ENCODE data around the gene BLCAP. TPM values are rescaled to one million over a fixed set of nuclear protein-coding genes. Genes with fewer than 3 reads are reported as not detected.
"Not testable (repeated sequence)": the region's sequence is repeated elsewhere in the genome, so short reads cannot be mapped to it uniquely, and the experiment has no call there.

Gene BLCAP
- 100 to 1,000 TPM; 283 to 491 (median 416) TPM for polyA plus RNA-seq (ENCODE audit: insufficient read length in 10 of 10)
- long read RNA-seq, donor 1, full-length matches to known transcripts, result 208 of 694 reads
- long read RNA-seq, donor 1, partial matches to known transcripts, result 38 of 694 reads
- long read RNA-seq, donor 1, other reads (novel, unspliced or antisense), result 448 of 694 reads
- long read RNA-seq, donor 2, full-length matches to known transcripts, result 184 of 882 reads
- long read RNA-seq, donor 2, partial matches to known transcripts, result 240 of 882 reads
- long read RNA-seq, donor 2, other reads (novel, unspliced or antisense), result 458 of 882 reads
- long read RNA-seq, donor 3, result 0 reads
- long read RNA-seq, donor 4, transcript BLCAP-215 (2 exons, 2,017 nt), result major isoform, 70 of 143 reads
- long read RNA-seq, donor 4, transcript BLCAP-212 (2 exons, 572 nt), result minor isoform, 7 of 143 reads
- long read RNA-seq, donor 4, transcript BLCAP-202 (2 exons, 633 nt), result minor isoform, 66 of 143 reads
- long read RNA-seq, donor 4, partial matches to known transcripts, result 0 of 143 reads
- long read RNA-seq, donor 4, other reads (novel, unspliced or antisense), result 0 of 143 reads
- long read RNA-seq, donor 5, full-length matches to known transcripts, result 204 of 955 reads
- long read RNA-seq, donor 5, partial matches to known transcripts, result 87 of 955 reads
- long read RNA-seq, donor 5, other reads (novel, unspliced or antisense), result 664 of 955 reads
- long read RNA-seq, donor 6, full-length matches to known transcripts, result 174 of 218 reads
- long read RNA-seq, donor 6, partial matches to known transcripts, result 29 of 218 reads
- long read RNA-seq, donor 6, other reads (novel, unspliced or antisense), result 15 of 218 reads
- long read RNA-seq, donor 7, full-length matches to known transcripts, result 162 of 642 reads
- long read RNA-seq, donor 7, partial matches to known transcripts, result 345 of 642 reads
- long read RNA-seq, donor 7, other reads (novel, unspliced or antisense), result 135 of 642 reads
- long read RNA-seq, donor 8, full-length matches to known transcripts, result 84 of 99 reads
- long read RNA-seq, donor 8, partial matches to known transcripts, result 10 of 99 reads
- long read RNA-seq, donor 8, other reads (novel, unspliced or antisense), result 5 of 99 reads
- long read RNA-seq, donor 9, transcript BLCAP-202 (2 exons, 633 nt), result minor isoform, 11 of 25 reads
- long read RNA-seq, donor 9, transcript BLCAP-215 (2 exons, 2,017 nt), result major isoform, 13 of 25 reads
- long read RNA-seq, donor 9, partial matches to known transcripts, result 0 of 25 reads
- long read RNA-seq, donor 9, other reads (novel, unspliced or antisense), result 0 of 25 reads

DNA sequence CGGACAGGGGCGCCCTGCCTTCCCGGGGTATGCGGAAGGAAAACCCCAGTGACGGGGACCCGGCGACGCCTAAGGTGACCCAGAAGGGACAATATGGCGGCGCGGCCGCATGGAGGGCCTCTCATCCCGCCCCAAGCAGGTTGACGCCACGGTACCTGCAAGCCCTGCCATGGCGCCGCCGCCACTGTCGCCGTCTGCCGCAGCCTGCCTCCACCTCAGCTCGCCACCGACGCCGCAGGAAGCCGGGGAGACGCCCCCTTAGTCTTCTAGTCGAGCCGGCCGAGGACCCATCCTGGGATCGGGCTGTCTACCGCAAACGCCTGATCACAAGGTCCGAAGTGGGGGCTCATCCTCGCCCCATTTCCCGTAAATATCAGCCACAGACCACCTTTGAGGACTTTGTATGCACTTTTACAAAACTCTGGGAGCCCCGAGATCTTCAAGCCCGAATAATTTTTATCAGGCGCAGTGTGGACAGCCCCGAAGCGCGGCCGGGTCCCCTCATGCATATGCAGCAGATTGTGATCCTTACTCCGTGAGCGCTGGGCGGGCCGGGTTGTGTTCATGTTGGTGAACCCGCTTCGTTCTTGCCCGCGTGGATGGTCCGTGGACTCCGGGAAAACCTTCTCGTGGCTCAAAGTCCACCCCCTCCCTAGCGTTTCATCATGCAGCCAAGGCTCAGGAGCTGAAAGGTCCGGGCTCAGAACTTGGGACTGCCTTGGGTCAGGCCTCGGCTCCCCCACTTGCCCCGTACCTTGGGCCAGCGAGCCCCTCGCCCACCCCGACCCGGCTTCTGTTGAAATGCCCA lies at the start of gene BLCAP:
BLCAP (minus strand) TSS at position 239 of the 808 bp plus-strand sequence. CDS start 8,702 bp downstream, outside the sequence.
- peak; percentile 88 to 97 (median 92) for DNase-seq

- DNase-seq, result not testable (repeated sequence)
Measured at GRCh38 chr20:37577436-37577835, 49.8 kb upstream of the BLCAP start.

- no peak for DNase-seq
Measured at GRCh38 chr20:37576911-37577310, 49.2 kb upstream of the BLCAP start.

GRCh38 chr20:37575884-37576283 lies 48.2 kb upstream of the BLCAP start:
- DNase-seq, result no peak

DNA sequence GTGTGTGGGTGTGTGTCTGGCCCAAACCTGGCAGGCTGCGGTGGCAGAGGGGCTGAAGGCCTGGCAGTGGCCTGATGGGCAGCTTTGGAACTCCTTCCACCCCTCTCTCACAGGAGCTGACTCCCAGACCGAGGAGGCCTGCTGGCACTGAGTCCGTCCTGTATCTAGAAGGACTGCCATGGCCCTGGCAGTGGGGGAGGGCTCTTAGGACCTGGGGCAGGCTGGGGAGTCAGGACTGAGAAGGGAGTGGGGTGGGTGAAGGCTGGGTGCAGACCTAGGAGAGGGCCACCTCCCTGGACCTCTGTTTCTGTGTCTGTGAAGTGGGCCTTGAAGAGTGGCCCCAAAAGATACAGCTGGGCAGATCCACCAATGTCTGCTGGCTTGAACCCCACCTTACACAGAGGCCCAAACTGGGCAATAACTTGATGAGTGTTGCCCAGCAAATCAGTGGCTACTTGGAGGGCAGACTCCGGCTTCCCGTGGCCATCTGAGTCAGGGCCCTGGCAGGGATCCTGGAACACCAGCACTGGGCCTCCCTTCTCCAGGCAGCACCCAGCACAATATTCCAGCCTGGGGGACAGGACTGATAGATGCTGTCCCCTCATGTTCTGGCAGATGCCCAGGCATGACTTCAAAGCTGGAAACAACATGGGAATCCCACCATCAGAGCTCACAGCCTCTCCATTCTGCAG lies 46.7 kb upstream of the BLCAP start:
- no peak for DNase-seq

- no peak for DNase-seq
Measured at GRCh38 chr20:37573626-37574198, 46.0 kb upstream of the BLCAP start.

DNA sequence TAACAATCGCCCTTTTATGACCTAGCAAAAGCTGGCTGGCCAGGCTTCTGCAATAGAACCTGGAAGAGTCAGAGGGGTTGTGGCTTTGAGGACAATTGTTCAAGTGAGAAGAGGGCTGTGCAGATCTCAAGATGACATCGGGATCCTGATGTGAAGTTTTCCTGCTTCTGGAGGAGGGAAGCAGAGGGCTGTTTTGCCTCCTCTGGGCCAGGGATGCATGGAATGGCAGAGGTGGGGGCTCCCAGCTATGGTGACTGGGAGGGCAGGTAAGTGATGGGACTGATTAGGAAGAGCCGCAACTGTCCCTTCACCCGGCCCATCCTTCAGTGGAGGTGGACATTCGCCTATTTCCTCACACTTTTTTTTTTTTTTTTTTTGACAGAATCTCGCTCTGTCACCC lies 43.4 kb upstream of the BLCAP start:
- DNase-seq, result no peak

GRCh38 chr20:37570419-37570818 lies 42.7 kb upstream of the BLCAP start:
- no peak for DNase-seq

DNA sequence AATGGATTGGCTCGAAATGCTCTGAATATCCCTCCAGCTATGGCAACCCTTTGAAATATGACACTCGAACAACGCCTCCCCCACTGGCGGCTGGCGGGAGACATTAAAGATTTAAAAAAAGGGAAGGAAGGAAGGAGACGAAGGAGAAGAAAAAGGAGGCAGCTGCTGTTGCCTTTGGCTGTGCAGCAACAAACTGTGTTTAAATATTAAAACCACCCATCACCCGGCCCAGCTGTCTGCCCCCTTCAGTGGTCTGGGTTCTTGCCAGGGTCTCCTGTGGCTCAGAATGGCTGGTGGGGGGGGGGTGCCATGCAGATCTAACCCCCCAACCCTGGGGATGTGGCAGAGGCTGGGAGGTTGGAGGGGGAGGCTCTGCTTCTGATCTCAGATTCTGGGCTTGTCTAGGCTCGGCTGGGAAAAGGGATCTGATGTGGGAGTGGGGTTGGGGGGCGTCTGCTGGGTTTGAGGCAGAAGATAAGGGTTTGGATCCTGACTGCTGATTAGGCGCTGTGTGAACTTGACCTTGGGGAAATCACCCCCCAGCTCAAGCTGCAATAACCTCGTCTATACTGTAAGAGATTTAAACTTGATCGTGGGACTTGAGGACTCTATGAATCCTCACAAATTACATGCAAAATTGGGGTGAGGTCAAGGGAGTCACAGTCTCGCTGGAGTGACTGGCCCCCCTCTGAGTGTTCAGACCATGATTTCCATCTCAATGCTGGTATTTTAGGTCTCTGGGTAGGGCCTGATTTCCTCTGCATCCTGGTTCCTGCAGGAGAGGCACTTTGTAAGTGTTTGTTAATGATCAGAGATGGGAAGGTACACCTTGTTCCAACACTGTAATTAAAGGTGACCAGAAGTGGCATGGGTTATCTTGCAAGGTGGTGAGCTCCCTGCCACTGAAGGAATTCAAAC lies 40.3 kb upstream of the BLCAP start:
- DNase-seq, result peak in 2 of 3 donors; percentile 16 to 41

- DNase-seq, result no peak
Measured at GRCh38 chr20:37567331-37567665, 39.6 kb upstream of the BLCAP start.

- DNase-seq, result peak in 1 of 3 donors; percentile 6
Measured at GRCh38 chr20:37566590-37567330, 39.1 kb upstream of the BLCAP start.

DNA sequence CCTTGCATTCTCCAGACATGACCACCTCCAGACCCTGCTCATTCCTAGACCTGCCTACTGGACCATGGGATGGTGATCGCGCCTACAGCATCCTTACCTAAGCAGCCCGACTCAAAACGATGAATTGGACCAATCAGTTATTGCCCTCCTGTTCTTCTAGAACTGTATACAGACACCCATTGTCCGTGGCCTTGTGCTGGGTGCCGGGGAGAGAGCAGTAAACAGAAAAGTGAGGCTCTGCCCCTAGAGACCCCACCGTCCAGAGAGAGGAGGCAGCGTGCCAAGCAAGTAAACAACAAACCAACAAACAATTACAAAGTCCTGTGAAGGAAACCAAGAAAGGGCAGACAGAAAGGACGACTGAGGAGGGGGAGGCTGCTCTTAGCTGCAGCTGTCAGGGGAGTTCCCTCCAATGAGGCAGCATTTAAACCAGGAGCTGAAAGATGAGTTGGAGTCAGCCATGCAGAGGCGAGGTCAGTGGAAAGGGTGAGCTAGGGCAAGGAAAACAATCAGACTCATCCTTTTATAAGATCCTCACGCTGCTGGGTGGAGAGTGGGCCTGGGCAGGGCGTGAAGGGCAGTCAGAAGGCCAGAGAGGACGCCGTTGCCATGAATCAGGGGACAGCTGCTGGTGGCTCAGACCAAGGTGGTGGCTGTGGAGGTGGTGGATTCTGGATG lies 37.6 kb upstream of the BLCAP start:
- DNase-seq, result peak in 1 of 3 donors; percentile 13

DNA sequence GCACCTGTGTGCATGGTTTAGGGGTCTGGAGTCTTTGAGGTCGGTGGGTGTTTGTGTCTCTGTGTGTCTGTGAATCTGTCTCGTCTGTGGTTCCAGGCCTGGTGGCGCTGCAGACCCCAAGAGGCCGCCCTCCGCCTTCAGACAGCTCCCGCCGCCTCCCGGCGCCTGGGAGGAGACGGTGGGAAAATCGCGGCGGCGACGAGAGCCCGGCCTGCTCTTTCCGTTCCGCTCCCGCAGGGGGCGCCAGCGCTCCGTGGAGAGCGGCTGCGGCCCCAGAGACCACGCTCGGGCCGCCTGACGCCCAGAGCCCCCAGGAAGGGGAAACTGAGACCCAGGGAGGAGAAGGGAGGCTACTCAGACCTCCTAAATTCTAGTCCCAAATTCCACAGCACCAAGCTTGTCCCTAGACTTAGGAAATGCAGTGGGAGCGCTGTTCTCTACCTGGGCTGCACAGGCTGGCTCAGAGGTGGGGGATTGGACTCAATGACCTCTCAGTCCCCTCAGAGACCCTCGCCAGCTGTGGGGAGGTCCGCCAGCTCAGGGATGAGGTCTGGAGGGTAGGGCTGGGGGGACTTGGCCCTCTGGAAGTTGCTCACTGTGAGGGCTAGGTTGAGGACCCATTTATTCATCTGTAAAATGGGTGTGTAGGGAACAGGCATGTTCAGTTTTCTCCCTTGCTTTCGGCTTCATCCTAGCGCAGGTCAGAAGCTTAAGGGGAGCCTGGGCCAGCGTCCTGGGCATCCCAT lies 36.9 kb upstream of the BLCAP start:
- peak in 2 of 3 donors; percentile 49 to 67 for DNase-seq

- no peak for DNase-seq
Measured at GRCh38 chr20:37564016-37564387, 36.3 kb upstream of the BLCAP start.

- DNase-seq, result no peak
Measured at GRCh38 chr20:37562695-37563480, 35.2 kb upstream of the BLCAP start.

DNA sequence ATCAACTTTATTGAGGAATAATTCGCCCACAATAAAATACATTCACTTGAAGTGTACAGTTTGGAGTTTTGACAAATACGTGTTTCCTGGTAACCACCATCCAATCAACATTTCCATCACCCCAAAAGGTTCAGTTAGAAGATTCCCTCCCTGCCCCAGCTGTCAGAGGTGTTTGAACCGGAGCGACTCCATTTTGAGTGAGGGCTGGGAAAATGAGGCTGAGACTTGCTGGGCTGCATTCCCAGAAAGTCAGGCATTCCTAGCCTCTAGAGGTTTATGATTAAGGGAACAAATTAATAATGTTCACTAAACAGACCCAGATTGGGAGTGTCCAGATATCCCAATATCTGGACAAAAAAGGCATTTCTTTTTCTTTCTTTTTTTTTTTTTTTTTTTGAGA lies 33.0 kb upstream of the BLCAP start:
- peak in 1 of 3 donors; percentile 11 for DNase-seq

All from muscle of back (tissue), 13 donors.